HG03457 (cell line): ENCODE data around the gene SRGAP1.
"Not testable (repeated sequence)": the region's sequence is repeated elsewhere in the genome, so short reads cannot be mapped to it uniquely, and the experiment has no call there.

Experiments used
- ATAC-seq: cut with Tn5 transposase; IDR thresholded peaks from one replicate; pipeline ENCODE4 v1.9.1; 2021; ENCODE audit warnings: moderate number of reproducible peaks; ENCODE audit not compliant: unreplicated experiment

Gene SRGAP1

GRCh38 chr12:63995512-63995911, 151.0 kb downstream of the SRGAP1 start:
- ATAC-seq: no peak

GRCh38 chr12:63996556-63996955, 152.1 kb downstream of the SRGAP1 start:
- ATAC-seq: no peak

- ATAC-seq: no peak
These were observed 152.7 kb downstream of the SRGAP1 start for GRCh38 chr12:63997198-63997597.

- ATAC-seq: no peak
These were observed 154.1 kb downstream of the SRGAP1 start for GRCh38 chr12:63998584-63998983.

- no peak for ATAC-seq
These were observed 155.4 kb downstream of the SRGAP1 start for GRCh38 chr12:63999853-64000252.

- ATAC-seq: no peak
These were observed 156.9 kb downstream of the SRGAP1 start for GRCh38 chr12:64001439-64001838.

- no peak for ATAC-seq
These were observed 160.1 kb downstream of the SRGAP1 start for GRCh38 chr12:64004641-64005040.

GRCh38 chr12:64006211-64006825, 161.8 kb downstream of the SRGAP1 start:
- ATAC-seq: no peak

GRCh38 chr12:64007853-64008252, 163.4 kb downstream of the SRGAP1 start:
- no peak for ATAC-seq

- ATAC-seq: no peak
These were observed 164.1 kb downstream of the SRGAP1 start for GRCh38 chr12:64008596-64008995.

GRCh38 chr12:64009321-64010068, 165.0 kb downstream of the SRGAP1 start:
- peak; percentile 60 for ATAC-seq

GRCh38 chr12:64010069-64010686, 165.7 kb downstream of the SRGAP1 start:
- ATAC-seq: peak; percentile 90

- ATAC-seq: no peak
These were observed 172.0 kb downstream of the SRGAP1 start for GRCh38 chr12:64016521-64016920.

GRCh38 chr12:64018116-64018515, 173.6 kb downstream of the SRGAP1 start:
- ATAC-seq: not testable (repeated sequence)

- no peak for ATAC-seq
These were observed 174.0 kb downstream of the SRGAP1 start for GRCh38 chr12:64018524-64018923.

- no peak for ATAC-seq
These were observed 174.6 kb downstream of the SRGAP1 start for GRCh38 chr12:64019101-64019500.

GRCh38 chr12:64019654-64020053, 175.2 kb downstream of the SRGAP1 start:
- no peak for ATAC-seq

GRCh38 chr12:64025174-64025958, 180.9 kb downstream of the SRGAP1 start:
- ATAC-seq: no peak

- no peak for ATAC-seq
These were observed 182.8 kb downstream of the SRGAP1 start for GRCh38 chr12:64027311-64027710.

- no peak for ATAC-seq
These were observed 184.0 kb downstream of the SRGAP1 start for GRCh38 chr12:64028541-64028940.
